NOMO-1 treated with DMSO at 0.1 percent for 48 hours (cell line): ENCODE results near the gene NEK5.

Source experiments
- DNase-seq: peaks from one replicate; lab custom pipeline; 2025; ENCODE audit not compliant: unreplicated experiment; lab: John Stamatoyannopoulos, UW

NEK5 gene

DNA sequence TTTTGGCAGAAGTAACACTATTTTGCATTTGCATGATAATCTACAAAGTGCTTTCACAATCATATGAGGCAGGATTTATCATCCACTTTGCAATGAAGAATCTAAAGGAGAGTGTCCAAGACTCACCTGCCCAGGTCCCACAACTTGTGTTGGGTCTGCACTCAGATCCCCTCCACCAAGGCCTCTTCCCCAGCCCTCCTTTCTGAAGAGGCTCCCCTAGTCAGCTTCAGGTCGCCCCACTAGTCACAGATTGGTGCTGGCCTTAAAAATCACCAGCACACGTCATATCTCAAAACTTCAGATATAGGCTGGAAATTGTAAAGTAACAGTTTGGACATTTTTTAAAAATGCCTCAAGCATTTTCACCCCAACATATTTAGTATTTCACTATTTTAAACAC lies 135.2 kb downstream of the NEK5 start:
- DNase-seq, result no peak

DNA sequence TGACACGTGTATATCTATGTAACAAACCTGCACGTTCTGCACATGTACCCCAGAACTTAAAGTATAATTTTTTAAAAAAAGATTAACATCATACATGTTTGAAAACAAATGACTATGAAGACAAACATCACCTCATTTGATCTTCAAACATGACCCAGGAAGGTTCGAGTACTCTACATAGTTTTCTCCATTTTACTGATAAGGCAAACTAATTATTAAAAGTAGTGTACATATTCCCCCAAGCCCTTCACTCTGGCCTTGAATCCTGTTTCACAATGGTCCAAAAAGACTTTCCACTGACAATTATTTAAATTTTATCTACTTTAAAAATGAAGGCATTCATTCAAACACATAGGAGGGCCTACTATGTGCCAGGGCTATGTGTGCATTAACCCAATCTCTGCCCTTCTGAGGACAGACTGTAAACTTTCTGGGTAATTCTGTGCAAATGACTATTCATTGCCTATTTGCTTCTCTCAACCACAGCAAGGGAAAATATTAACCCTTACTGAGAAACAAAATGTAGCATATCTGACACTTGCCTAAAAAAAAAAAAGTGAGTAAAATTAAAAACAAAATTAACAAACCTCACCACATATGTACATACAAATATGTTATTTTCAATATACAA lies 139.8 kb downstream of the NEK5 start:
- no peak for DNase-seq
